ENCODE data around the gene ANKMY1.
"Not testable (repeated sequence)": the region's sequence is repeated elsewhere in the genome, so short reads cannot be mapped to it uniquely, and the experiment has no call there.

The ANKMY1 gene

GRCh38 chr2:240503375-240503774 lies 54.4 kb downstream of the ANKMY1 start:
- DNase-seq (ENCODE audit: low spot score), result no peak

- DNase-seq (ENCODE audit: low spot score), result no peak
These were observed 55.2 kb downstream of the ANKMY1 start for GRCh38 chr2:240502430-240503121.

GRCh38 chr2:240502059-240502429 lies 55.7 kb downstream of the ANKMY1 start:
- peak; percentile 12 for DNase-seq (ENCODE audit: low spot score)

GRCh38 chr2:240501531-240501991 lies 56.2 kb downstream of the ANKMY1 start:
- DNase-seq (ENCODE audit: low spot score), result no peak

- no peak for DNase-seq (ENCODE audit: low spot score)
These were observed 57.0 kb downstream of the ANKMY1 start for GRCh38 chr2:240500561-240501423.

GRCh38 chr2:240499309-240500301 lies 58.2 kb downstream of the ANKMY1 start:
- DNase-seq (ENCODE audit: low spot score), result peak; percentile 12

GRCh38 chr2:240498958-240499260 lies 58.9 kb downstream of the ANKMY1 start:
- DNase-seq (ENCODE audit: low spot score), result peak; percentile 16

- DNase-seq (ENCODE audit: low spot score), result no peak
These were observed 59.4 kb downstream of the ANKMY1 start for GRCh38 chr2:240498171-240498957.

GRCh38 chr2:240497082-240497481 lies 60.7 kb downstream of the ANKMY1 start:
- DNase-seq (ENCODE audit: low spot score), result peak; percentile 30

GRCh38 chr2:240494942-240495341 lies 62.8 kb downstream of the ANKMY1 start:
- not testable (repeated sequence) for DNase-seq (ENCODE audit: low spot score)

GRCh38 chr2:240494194-240494793 lies 63.5 kb downstream of the ANKMY1 start:
- peak; percentile 3 for DNase-seq (ENCODE audit: low spot score)

GRCh38 chr2:240491483-240491882 lies 66.3 kb downstream of the ANKMY1 start:
- DNase-seq (ENCODE audit: low spot score), result no peak

- DNase-seq (ENCODE audit: low spot score), result no peak
These were observed 75.6 kb downstream of the ANKMY1 start for GRCh38 chr2:240482141-240482540.

- no peak for DNase-seq (ENCODE audit: low spot score)
These were observed 76.1 kb downstream of the ANKMY1 start for GRCh38 chr2:240481720-240482119.

- no peak for DNase-seq (ENCODE audit: low spot score)
These were observed 76.8 kb downstream of the ANKMY1 start for GRCh38 chr2:240480834-240481623.

- DNase-seq (ENCODE audit: low spot score), result no peak
These were observed 78.7 kb downstream of the ANKMY1 start for GRCh38 chr2:240479111-240479501.

GRCh38 chr2:240478346-240479110 lies 79.3 kb downstream of the ANKMY1 start:
- no peak for DNase-seq (ENCODE audit: low spot score)

GRCh38 chr2:240477916-240478315 lies 79.9 kb downstream of the ANKMY1 start:
- DNase-seq (ENCODE audit: low spot score), result no peak

- DNase-seq (ENCODE audit: low spot score), result no peak
These were observed 84.6 kb downstream of the ANKMY1 start for GRCh38 chr2:240473211-240473610.
